ENCODE measurements around the gene DIO3. TPM values are rescaled to one million over a fixed set of nuclear protein-coding genes. Genes with fewer than 3 reads are reported as not detected.

Gene DIO3
- total RNA-seq, 2 donors from 2014 or later: 24.2 to 60.5 TPM

- H3K9me3 Mint-ChIP-seq: peaks cover 1% of the 10 kb centered on the region
- no peaks in the 10 kb centered on the region for H3K9me3 ChIP-seq (ENCODE audit: control insufficient read depth, low read length)
- no peak overlapping the region for H3K27ac Mint-ChIP-seq
- H3K9ac ChIP-seq (ENCODE audit: extremely low read depth, low read length, poor library complexity, severe bottlenecking): no peak overlapping the region
- H3K27ac ChIP-seq (ENCODE audit: low read depth, low read length): no peak overlapping the region
- TF ChIP-seq, protein P1, sequence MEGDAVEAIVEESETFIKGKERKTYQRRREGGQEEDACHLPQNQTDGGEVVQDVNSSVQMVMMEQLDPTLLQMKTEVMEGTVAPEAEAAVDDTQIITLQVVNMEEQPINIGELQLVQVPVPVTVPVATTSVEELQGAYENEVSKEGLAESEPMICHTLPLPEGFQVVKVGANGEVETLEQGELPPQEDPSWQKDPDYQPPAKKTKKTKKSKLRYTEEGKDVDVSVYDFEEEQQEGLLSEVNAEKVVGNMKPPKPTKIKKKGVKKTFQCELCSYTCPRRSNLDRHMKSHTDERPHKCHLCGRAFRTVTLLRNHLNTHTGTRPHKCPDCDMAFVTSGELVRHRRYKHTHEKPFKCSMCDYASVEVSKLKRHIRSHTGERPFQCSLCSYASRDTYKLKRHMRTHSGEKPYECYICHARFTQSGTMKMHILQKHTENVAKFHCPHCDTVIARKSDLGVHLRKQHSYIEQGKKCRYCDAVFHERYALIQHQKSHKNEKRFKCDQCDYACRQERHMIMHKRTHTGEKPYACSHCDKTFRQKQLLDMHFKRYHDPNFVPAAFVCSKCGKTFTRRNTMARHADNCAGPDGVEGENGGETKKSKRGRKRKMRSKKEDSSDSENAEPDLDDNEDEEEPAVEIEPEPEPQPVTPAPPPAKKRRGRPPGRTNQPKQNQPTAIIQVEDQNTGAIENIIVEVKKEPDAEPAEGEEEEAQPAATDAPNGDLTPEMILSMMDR (conservative IDR thresholded peaks at IDR 0.05): no peak
- no peaks in the 10 kb centered on the region for H3K4me1 Mint-ChIP-seq
- H3K36me3 ChIP-seq (ENCODE audit: control insufficient read depth, insufficient read depth, low read length): no peaks in the 10 kb centered on the region
- H3K27me3 ChIP-seq (ENCODE audit: control insufficient read depth, insufficient read depth, low read length, poor library complexity, severe bottlenecking): no peaks in the 10 kb centered on the region
- no peaks in the 10 kb centered on the region for H3K4me1 ChIP-seq (ENCODE audit: control insufficient read depth, insufficient read depth, low read length)
- H3K36me3 Mint-ChIP-seq (ENCODE audit: low read depth): no peaks in the 10 kb centered on the region
- 88 to 90% methylated on average over 2 to 3 of the region's 3 CpGs for WGBS, 2 experiments (ENCODE audit: insufficient coverage in 1 of 2, insufficient read length in 1 of 2)
- H3K4me3 ChIP-seq (ENCODE audit: low read length): no peak overlapping the region
- DNase-seq: no peak
- H3K4me3 Mint-ChIP-seq: no peak overlapping the region
- peaks cover 5% of the 10 kb centered on the region for H3K27me3 Mint-ChIP-seq (ENCODE audit: insufficient read depth)
Observed at GRCh38 chr14:101589486-101590015, 28.3 kb downstream of the DIO3 start.

GRCh38 chr14:101590062-101590461 lies 28.8 kb downstream of the DIO3 start:
- H3K27ac Mint-ChIP-seq: no peak overlapping the region
- Histone ChIP-seq H3K27me3 (ENCODE audit: control insufficient read depth, insufficient read depth, low read length, poor library complexity, severe bottlenecking) (no peaks in the 10 kb centered on the region), H3K4me3 (ENCODE audit: low read length) (no peak overlapping the region), H3K27ac (ENCODE audit: low read depth, low read length) (no peak overlapping the region), H3K36me3 (ENCODE audit: control insufficient read depth, insufficient read depth, low read length) (no peaks in the 10 kb centered on the region), H3K9ac (ENCODE audit: extremely low read depth, low read length, poor library complexity, severe bottlenecking) (no peak overlapping the region), H3K9me3 (ENCODE audit: control insufficient read depth, low read length) (no peaks in the 10 kb centered on the region), H3K4me1 (ENCODE audit: control insufficient read depth, insufficient read depth, low read length) (no peaks in the 10 kb centered on the region)
- H3K4me3 Mint-ChIP-seq: no peak overlapping the region
- DNase-seq: no peak
- TF ChIP-seq, protein P1 (conservative IDR thresholded peaks at IDR 0.05): no peak
- H3K27me3 Mint-ChIP-seq (ENCODE audit: insufficient read depth): peaks cover 5% of the 10 kb centered on the region
- H3K9me3 Mint-ChIP-seq: peaks cover 2% of the 10 kb centered on the region
- H3K36me3 Mint-ChIP-seq (ENCODE audit: low read depth): no peaks in the 10 kb centered on the region
- 94 to 95% methylated on average over 2 to 9 of the region's 9 CpGs for WGBS, 2 experiments (ENCODE audit: insufficient coverage in 1 of 2, insufficient read length in 1 of 2)
- H3K4me1 Mint-ChIP-seq: no peaks in the 10 kb centered on the region

DNA sequence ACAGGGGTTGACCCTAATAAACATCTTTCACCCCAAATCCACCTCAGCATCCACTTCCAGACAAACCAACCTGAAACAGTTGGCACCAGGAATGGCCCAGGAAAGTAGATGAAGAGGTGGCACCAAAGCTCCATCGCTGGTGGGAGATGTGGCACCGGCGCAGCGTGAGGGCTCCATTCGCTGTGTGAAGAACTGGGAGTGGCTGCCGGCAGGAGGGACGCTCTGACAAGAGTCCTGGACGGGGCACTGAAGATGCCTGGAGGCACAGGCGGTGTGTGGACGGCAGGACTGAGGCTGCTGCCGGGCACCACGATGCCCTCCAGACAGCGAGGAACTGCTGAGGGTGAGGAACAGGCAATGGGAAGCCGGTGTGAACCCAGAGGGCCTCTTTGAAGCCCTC lies 29.3 kb downstream of the DIO3 start:
- H3K4me3 ChIP-seq (ENCODE audit: low read length): no peak overlapping the region
- WGBS, 2 experiments (ENCODE audit: insufficient coverage in 1 of 2, insufficient read length in 1 of 2): 92 to 95% methylated on average over 13 to 14 of the region's 14 CpGs
- H3K36me3 ChIP-seq (ENCODE audit: control insufficient read depth, insufficient read depth, low read length): no peaks in the 10 kb centered on the region
- DNase-seq: no peak
- no peak overlapping the region for H3K27ac Mint-ChIP-seq
- H3K4me1 ChIP-seq (ENCODE audit: control insufficient read depth, insufficient read depth, low read length): no peaks in the 10 kb centered on the region
- H3K4me1 Mint-ChIP-seq: no peaks in the 10 kb centered on the region
- peaks cover 2% of the 10 kb centered on the region for H3K9me3 Mint-ChIP-seq
- peaks cover 3% of the 10 kb centered on the region for H3K27me3 Mint-ChIP-seq (ENCODE audit: insufficient read depth)
- no peaks in the 10 kb centered on the region for H3K9me3 ChIP-seq (ENCODE audit: control insufficient read depth, low read length)
- H3K4me3 Mint-ChIP-seq: no peak overlapping the region
- no peaks in the 10 kb centered on the region for H3K36me3 Mint-ChIP-seq (ENCODE audit: low read depth)
- no peak overlapping the region for H3K27ac ChIP-seq (ENCODE audit: low read depth, low read length)
- TF ChIP-seq, protein P1 (conservative IDR thresholded peaks at IDR 0.05): no peak
- H3K9ac ChIP-seq (ENCODE audit: extremely low read depth, low read length, poor library complexity, severe bottlenecking): no peak overlapping the region
- no peaks in the 10 kb centered on the region for H3K27me3 ChIP-seq (ENCODE audit: control insufficient read depth, insufficient read depth, low read length, poor library complexity, severe bottlenecking)
